ENCODE results near the gene PTPRN.

GRCh38 chr2:219290381-219291171, 18.6 kb downstream of the PTPRN start:
- TF ChIP-seq CTCF (IDR thresholded peaks at IDR 0.05): no peak
- TF ChIP-seq EP300 (IDR thresholded peaks at IDR 0.05): no peak
- no peak for TF ChIP-seq POLR2A (IDR thresholded peaks at IDR 0.05)

All from tibial nerve (tissue), 4 donors.